ENCODE results near the gene BRD9.

The BRD9 gene

DNA sequence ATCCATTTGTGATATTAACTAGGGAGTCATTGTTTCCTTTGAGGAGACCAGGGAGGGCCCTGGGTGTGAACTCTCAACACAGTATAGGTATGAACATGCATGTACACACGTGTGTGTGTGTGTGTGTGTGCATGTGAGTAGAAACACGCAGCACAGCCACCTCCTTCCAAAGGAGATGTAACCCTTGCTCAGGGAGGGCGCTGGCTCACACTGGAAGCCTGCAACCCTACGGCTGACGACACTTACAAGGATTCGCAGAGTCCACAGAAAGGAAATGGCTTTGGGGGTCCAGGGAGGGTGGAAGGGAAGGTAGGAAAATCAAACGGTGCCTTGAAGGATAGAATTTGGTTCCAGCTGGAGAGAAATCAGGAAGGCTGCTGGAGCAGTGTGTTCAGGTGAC is 22.0 kb upstream of the BRD9 start:
- TF ChIP-seq MYC (IDR thresholded peaks at IDR 0.05; ENCODE audit: low read depth, low read length) (no peak), POLR2A (IDR thresholded peaks at IDR 0.05; ENCODE audit: extremely low read depth, insufficient read length) (no peak)
- TF ChIP-seq, protein P1, sequence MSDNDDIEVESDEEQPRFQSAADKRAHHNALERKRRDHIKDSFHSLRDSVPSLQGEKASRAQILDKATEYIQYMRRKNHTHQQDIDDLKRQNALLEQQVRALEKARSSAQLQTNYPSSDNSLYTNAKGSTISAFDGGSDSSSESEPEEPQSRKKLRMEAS (IDR thresholded peaks at IDR 0.05; ENCODE audit: low read depth, low read length): no peak
- TF ChIP-seq, protein P2, sequence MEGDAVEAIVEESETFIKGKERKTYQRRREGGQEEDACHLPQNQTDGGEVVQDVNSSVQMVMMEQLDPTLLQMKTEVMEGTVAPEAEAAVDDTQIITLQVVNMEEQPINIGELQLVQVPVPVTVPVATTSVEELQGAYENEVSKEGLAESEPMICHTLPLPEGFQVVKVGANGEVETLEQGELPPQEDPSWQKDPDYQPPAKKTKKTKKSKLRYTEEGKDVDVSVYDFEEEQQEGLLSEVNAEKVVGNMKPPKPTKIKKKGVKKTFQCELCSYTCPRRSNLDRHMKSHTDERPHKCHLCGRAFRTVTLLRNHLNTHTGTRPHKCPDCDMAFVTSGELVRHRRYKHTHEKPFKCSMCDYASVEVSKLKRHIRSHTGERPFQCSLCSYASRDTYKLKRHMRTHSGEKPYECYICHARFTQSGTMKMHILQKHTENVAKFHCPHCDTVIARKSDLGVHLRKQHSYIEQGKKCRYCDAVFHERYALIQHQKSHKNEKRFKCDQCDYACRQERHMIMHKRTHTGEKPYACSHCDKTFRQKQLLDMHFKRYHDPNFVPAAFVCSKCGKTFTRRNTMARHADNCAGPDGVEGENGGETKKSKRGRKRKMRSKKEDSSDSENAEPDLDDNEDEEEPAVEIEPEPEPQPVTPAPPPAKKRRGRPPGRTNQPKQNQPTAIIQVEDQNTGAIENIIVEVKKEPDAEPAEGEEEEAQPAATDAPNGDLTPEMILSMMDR (IDR thresholded peaks at IDR 0.05; ENCODE audit: low read depth, low read length): no peak
- H3K4me3 ChIP-seq (ENCODE audit: low read depth, low read length): no peak overlapping the region
- no peak for DNase-seq (ENCODE audit: low read depth)

- no peak for DNase-seq (ENCODE audit: low read depth)
Observed at GRCh38 chr5:914174-914573, 21.6 kb upstream of the BRD9 start.

DNA sequence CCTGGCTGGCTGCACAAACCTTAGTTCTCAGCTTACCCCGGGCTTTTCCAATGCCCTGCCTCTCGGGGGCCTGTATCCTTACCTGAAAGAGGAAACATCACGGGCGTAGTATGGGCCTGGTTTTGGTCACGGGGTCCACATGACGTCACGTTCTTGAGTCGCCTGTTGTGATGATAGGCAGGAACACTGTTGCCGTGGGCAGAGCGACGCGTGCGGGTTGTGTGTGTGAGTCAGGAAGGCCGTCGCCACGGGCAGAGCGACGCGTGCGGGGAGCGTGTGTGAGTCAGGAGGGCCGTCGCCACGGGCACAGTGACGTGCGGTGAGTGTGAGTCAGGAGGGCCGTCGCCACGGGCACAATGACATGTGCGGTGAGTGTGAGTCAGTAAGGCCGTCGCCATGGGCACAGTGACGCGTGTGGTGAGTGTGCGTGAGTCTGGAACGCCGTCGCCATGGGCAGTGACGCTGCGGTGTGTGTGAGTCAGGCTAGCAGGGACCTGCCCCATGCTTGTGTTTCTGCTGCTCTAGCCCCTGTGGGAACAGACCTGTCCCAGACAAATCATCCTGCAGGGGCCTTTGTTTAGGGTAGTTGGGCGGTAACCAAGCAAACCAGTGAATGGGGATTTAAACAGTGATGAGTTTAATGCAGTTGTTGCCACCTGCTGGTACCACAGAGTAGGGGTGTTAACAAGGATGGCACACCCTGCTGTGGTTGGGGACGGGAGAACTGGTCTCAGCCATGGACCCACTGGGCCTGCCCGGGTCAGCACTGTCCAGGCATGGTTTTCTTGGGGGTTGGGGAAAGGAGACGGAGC is 19.9 kb upstream of the BRD9 start:
- TF ChIP-seq POLR2A (IDR thresholded peaks at IDR 0.05; ENCODE audit: extremely low read depth, insufficient read length) (no peak), MYC (IDR thresholded peaks at IDR 0.05; ENCODE audit: low read depth, low read length) (no peak)
- TF ChIP-seq, protein P1 (IDR thresholded peaks at IDR 0.05; ENCODE audit: low read depth, low read length): no peak
- TF ChIP-seq, protein P2 (IDR thresholded peaks at IDR 0.05; ENCODE audit: low read depth, low read length): peak; percentile 33
- no peak overlapping the region for H3K4me3 ChIP-seq (ENCODE audit: low read depth, low read length)
- DNase-seq (ENCODE audit: low read depth): peak; percentile 45

More at GRCh38 chr5:914174-914573, 21.6 kb upstream of the BRD9 start:
- TF ChIP-seq POLR2A (IDR thresholded peaks at IDR 0.05; ENCODE audit: extremely low read depth, insufficient read length) (no peak), MYC (IDR thresholded peaks at IDR 0.05; ENCODE audit: low read depth, low read length) (no peak)
- TF ChIP-seq, protein P2 (IDR thresholded peaks at IDR 0.05; ENCODE audit: low read depth, low read length): no peak
- TF ChIP-seq, protein P1 (IDR thresholded peaks at IDR 0.05; ENCODE audit: low read depth, low read length): no peak
- H3K4me3 ChIP-seq (ENCODE audit: low read depth, low read length): no peak overlapping the region

- TF ChIP-seq POLR2A (IDR thresholded peaks at IDR 0.05; ENCODE audit: extremely low read depth, insufficient read length) (no peak), MYC (IDR thresholded peaks at IDR 0.05; ENCODE audit: low read depth, low read length) (no peak)
- TF ChIP-seq, protein P2 (IDR thresholded peaks at IDR 0.05; ENCODE audit: low read depth, low read length): no peak
- TF ChIP-seq, protein P1 (IDR thresholded peaks at IDR 0.05; ENCODE audit: low read depth, low read length): no peak
- no peak overlapping the region for H3K4me3 ChIP-seq (ENCODE audit: low read depth, low read length)
- no peak for DNase-seq (ENCODE audit: low read depth)
Observed at GRCh38 chr5:911601-912000, 19.0 kb upstream of the BRD9 start.

DNA sequence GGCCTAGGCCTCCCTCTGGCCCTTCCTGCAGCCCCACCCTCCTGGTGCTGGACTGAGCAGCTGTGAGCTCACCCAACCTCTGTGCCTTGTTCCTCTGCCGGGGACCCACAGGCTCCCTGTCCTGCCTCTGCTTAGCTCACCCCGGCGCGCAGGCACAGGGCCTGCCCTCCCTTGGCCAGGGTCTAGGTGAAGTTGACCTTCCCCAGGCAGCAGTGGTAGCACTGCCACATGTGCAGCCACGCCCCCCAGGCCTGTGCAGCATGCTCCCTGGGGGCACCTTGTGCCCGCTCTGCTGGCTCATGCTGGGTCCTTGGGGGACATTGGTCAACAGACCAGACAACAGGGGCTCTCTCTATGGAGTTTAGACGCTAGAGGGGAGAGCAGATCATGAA is 18.2 kb upstream of the BRD9 start:
- DNase-seq (ENCODE audit: low read depth): no peak
- H3K4me3 ChIP-seq (ENCODE audit: low read depth, low read length): no peak overlapping the region
- TF ChIP-seq, protein P2 (IDR thresholded peaks at IDR 0.05; ENCODE audit: low read depth, low read length): no peak
- TF ChIP-seq POLR2A (IDR thresholded peaks at IDR 0.05; ENCODE audit: extremely low read depth, insufficient read length) (no peak), MYC (IDR thresholded peaks at IDR 0.05; ENCODE audit: low read depth, low read length) (no peak)
- TF ChIP-seq, protein P1 (IDR thresholded peaks at IDR 0.05; ENCODE audit: low read depth, low read length): no peak

Data from NB4 (cell line).